GM21717 (cell line): ENCODE data around the gene PPP1R3D.
"Not testable (repeated sequence)": the region's sequence is repeated elsewhere in the genome, so short reads cannot be mapped to it uniquely, and the experiment has no call there.

Experiments used
- ATAC-seq: cut with Tn5 transposase; IDR thresholded peaks from one replicate; pipeline ENCODE4 v1.9.1; 2021; ENCODE audit warnings: mild to moderate bottlenecking, moderate library complexity; ENCODE audit not compliant: unreplicated experiment

PPP1R3D gene

GRCh38 chr20:59940129-59940955 is at the start of gene PPP1R3D, which contains the start of gene FAM217B:
Gene PPP1R3D (minus strand): TSS chr20:59940305. CDS start chr20:59939931, 374 bp downstream.
Gene FAM217B (plus strand): TSS chr20:59940389. CDS start chr20:59943944, 3,555 bp downstream.
- ATAC-seq = peak; percentile 96

- ATAC-seq = no peak
Observed at GRCh38 chr20:59988141-59988540, 48.0 kb upstream of the PPP1R3D start.

- ATAC-seq = no peak
Observed at GRCh38 chr20:59987135-59987534, 47.0 kb upstream of the PPP1R3D start.

GRCh38 chr20:59985864-59986263 is 45.8 kb upstream of the PPP1R3D start:
- no peak for ATAC-seq

- no peak for ATAC-seq
Observed at GRCh38 chr20:59985164-59985563, 45.1 kb upstream of the PPP1R3D start.

- no peak for ATAC-seq
Observed at GRCh38 chr20:59984541-59984940, 44.4 kb upstream of the PPP1R3D start.

GRCh38 chr20:59983076-59983475 is 43.0 kb upstream of the PPP1R3D start:
- ATAC-seq = no peak

- ATAC-seq = no peak
Observed at GRCh38 chr20:59977086-59977485, 37.0 kb upstream of the PPP1R3D start.

- ATAC-seq = no peak
Observed at GRCh38 chr20:59976156-59976782, 36.2 kb upstream of the PPP1R3D start.

GRCh38 chr20:59972037-59972801 is 32.1 kb upstream of the PPP1R3D start:
- no peak for ATAC-seq

- no peak for ATAC-seq
Observed at GRCh38 chr20:59971428-59971827, 31.3 kb upstream of the PPP1R3D start.

GRCh38 chr20:59966428-59966827 is 26.3 kb upstream of the PPP1R3D start:
- no peak for ATAC-seq

GRCh38 chr20:59962155-59962554 is 22.1 kb upstream of the PPP1R3D start:
- ATAC-seq = no peak

GRCh38 chr20:59961423-59961822 is 21.3 kb upstream of the PPP1R3D start:
- ATAC-seq = no peak

GRCh38 chr20:59958626-59959025 is 18.5 kb upstream of the PPP1R3D start:
- no peak for ATAC-seq

GRCh38 chr20:59958123-59958522 is 18.0 kb upstream of the PPP1R3D start, which contains the start of gene CDH26:
Gene CDH26 (plus strand): TSS chr20:59958423. CDS start chr20:59958727, 304 bp downstream.
- ATAC-seq = no peak

- ATAC-seq = not testable (repeated sequence)
Observed at GRCh38 chr20:59957568-59957967, 17.5 kb upstream of the PPP1R3D start.

GRCh38 chr20:59955131-59955796 is 15.2 kb upstream of the PPP1R3D start:
- no peak for ATAC-seq

- ATAC-seq = no peak
Observed at GRCh38 chr20:59954718-59955117, 14.6 kb upstream of the PPP1R3D start.

GRCh38 chr20:59949911-59950310 is 9.8 kb upstream of the PPP1R3D start:
- no peak for ATAC-seq
